GM12878 (cell line): ENCODE results near the gene CLCN2. TPM values are rescaled to one million over a fixed set of nuclear protein-coding genes. Genes with fewer than 3 reads are reported as not detected.

Experiments
- ATAC-seq: fragments of 200-7000 bp; cut with Tn5 transposase; 3 replicates; pipeline ENCODE4 v1.9.1; 2020; ENCODE audit warnings: mild to moderate bottlenecking, moderate library complexity
- BruUV-seq: library from RNA; stranded (reverse); fragments of 400-500 nt; replicated peaks from 2 replicates; lab custom pipeline; 2021; lab: Mats Ljungman, UMichigan
- CTCF ChIA-PET: fragments of 300-600 bp; sonication (Branson Sonifier 250); formaldehyde crosslinking; extraction: SDS; loops from one replicate; lab custom pipeline; 2021; ENCODE audit warnings: inconsistent platforms; lab: Yijun Ruan, JAX
- POLR2A ChIA-PET: fragments of 350-600 bp; formaldehyde crosslinking; extraction: SDS; loops from one replicate; lab custom pipeline; 2021; ENCODE audit warnings: inconsistent platforms; lab: Charles Lee
- RAD21 ChIA-PET: fragments of 300-600 bp; sonication (Branson Sonifier 250); formaldehyde crosslinking; loops from one replicate; lab custom pipeline; 2023; ENCODE audit warnings: antibody characterized with exemption; ENCODE audit not compliant: unreplicated experiment; lab: Charles Lee
- SMC1A ChIA-PET: fragments of 300-600 bp; sonication (Branson Sonifier 250); formaldehyde crosslinking; loops from one replicate; lab custom pipeline; 2023; ENCODE audit not compliant: unreplicated experiment, uncharacterized antibody; lab: Charles Lee
- DNase-seq: peaks from one replicate; pipeline ENCODE4 v3.0.0-alpha.2; 2011; ENCODE audit warnings: low read depth, low spot score
- FAIRE-seq: peaks from 3 replicates; lab custom pipeline; 2011; peaks lifted over from hg19 to GRCh38; lab: Jason Lieb, UNC
- H2AFZ ChIP-seq: 2 replicates; pipeline ENCODE4 v1.6.0; 2011; ENCODE audit warnings: low read depth, low read length, control low read depth; ENCODE audit not compliant: control insufficient read depth
- H3K27ac ChIP-seq: 2 replicates; pipeline ENCODE4 v1.5.1; 2011; ENCODE audit warnings: control low read depth; ENCODE audit not compliant: control insufficient read depth, insufficient read depth
- H3K27me3 ChIP-seq, 2 experiments: replicated peaks in 1 of 2; 2 replicates each; pipeline versions ENCODE4 v1.6.0 to v1.6.1; 2011; ENCODE audit warnings: low read length in 1 of 2; ENCODE audit not compliant: control insufficient read depth in 2 of 2, insufficient read depth in 2 of 2
- H3K36me3 ChIP-seq, 2 experiments: 2 replicates each; pipeline ENCODE4 v1.5.1; 2011; ENCODE audit warnings: low read length in 1 of 2; ENCODE audit not compliant: control insufficient read depth in 2 of 2, insufficient read depth in 2 of 2
- H3K4me1 ChIP-seq: 2 replicates; pipeline ENCODE4 v1.6.1; 2011; ENCODE audit warnings: mild to moderate bottlenecking, low read length, moderate library complexity, mixed read lengths; ENCODE audit not compliant: control insufficient read depth, insufficient read depth
- H3K4me2 ChIP-seq: 2 replicates; pipeline ENCODE4 v1.6.0; 2011; ENCODE audit warnings: control low read depth; ENCODE audit not compliant: control insufficient read depth, insufficient read depth
- H3K4me3 ChIP-seq: fragments of 200-600 bp; sonication (generic); 2 replicates; pipeline ENCODE4 v1.5.1; 2016
- H3K79me2 ChIP-seq: 2 replicates; pipeline ENCODE4 v1.6.0; 2011; ENCODE audit warnings: low read length; ENCODE audit not compliant: control insufficient read depth, insufficient read depth
- H3K9ac ChIP-seq: 2 replicates; pipeline ENCODE4 v1.8.0; 2011; ENCODE audit warnings: low read length, control low read depth, mixed read lengths; ENCODE audit not compliant: control insufficient read depth, insufficient read depth
- H3K9me3 ChIP-seq: replicated peaks from 3 replicates; pipeline ENCODE4 v1.5.1; 2011; ENCODE audit warnings: mild to moderate bottlenecking, low read length; ENCODE audit not compliant: control insufficient read depth, insufficient read depth
- H4K20me1 ChIP-seq: 2 replicates; pipeline ENCODE4 v1.6.0; 2011; ENCODE audit not compliant: control insufficient read depth, insufficient read depth
- CBX3 ChIP-seq: fragments of 200-600 bp; sonication (generic); IDR thresholded peaks from 2 replicates; pipeline ENCODE4 v1.6.1; 2016; ENCODE audit warnings: low read depth, borderline replicate concordance
- CEBPB ChIP-seq, 2 experiments: fragments of 150-350 bp in 1 of 2; IDR thresholded peaks; 2 replicates each; pipeline ENCODE4 v1.6.1; 2012 to 2014; ENCODE audit warnings: low read depth in 2 of 2, low read length in 2 of 2, borderline replicate concordance in 1 of 2, inconsistent platforms in 1 of 2
- FOXM1 ChIP-seq: IDR thresholded peaks from 2 replicates; pipeline ENCODE4 v1.6.1; 2012; ENCODE audit warnings: low read depth, mild to moderate bottlenecking, inconsistent platforms, low read length, moderate library complexity
- MLLT1 ChIP-seq: fragments of 450-650 bp; IDR thresholded peaks from 2 replicates; pipeline ENCODE4 v1.6.1; 2016; ENCODE audit warnings: mild to moderate bottlenecking
- MYB ChIP-seq: fragments of 150-350 bp; IDR thresholded peaks from 2 replicates; pipeline ENCODE4 v1.6.1; 2014; ENCODE audit warnings: mild to moderate bottlenecking, low read depth, low read length, borderline replicate concordance
- RAD21 ChIP-seq: IDR thresholded peaks from 2 replicates; pipeline ENCODE4 v1.6.1; 2011; ENCODE audit warnings: mild to moderate bottlenecking, low read depth, low read length, moderate library complexity; ENCODE audit not compliant: insufficient read depth
- REST ChIP-seq: IDR thresholded peaks from 2 replicates; pipeline ENCODE4 v1.6.1; 2012; ENCODE audit warnings: mild to moderate bottlenecking, low read depth, low read length
- ZNF687 ChIP-seq: fragments of 450-650 bp; IDR thresholded peaks from 2 replicates; pipeline ENCODE4 v1.6.1; 2017; ENCODE audit warnings: mild to moderate bottlenecking, moderate library complexity
- WGBS: methylation state at CpG from one replicate; pipeline ENCODE4 v1.1.6; 2016; ENCODE audit warnings: low lambda C conversion rate; ENCODE audit not compliant: insufficient replicate concordance, insufficient coverage; ENCODE audit errors: missing lambda C conversion rate; 5-methylcytosine and 5-hydroxymethylcytosine counted together
- in situ Hi-C: fragments of 300-500 bp; cut with MboI; formaldehyde crosslinking; loops from 9 replicates; pipeline ENCODE4 v1.14.3; 2018; ENCODE audit warnings: mixed read lengths
- intact Hi-C: fragments of 100-400 bp; cut with micrococcal nuclease; formaldehyde crosslinking; loops from one replicate; pipeline ENCODE4 v1.14.2; 2022; ENCODE audit not compliant: unreplicated experiment
- polyA plus RNA-seq, 11 experiments: library from polyadenylated mRNA; depleted of rRNA in 4 of 11; unstranded in 6 of 11; stranded (reverse) in 5 of 11; fragments of >200 nt; fragmentation: Nextera tagmentation in 4 of 11; fragmentation: Illumina TruSeq in 1 of 11; extraction: Ambion mirVana in 4 of 11; extraction: Trizol in 1 of 11; gene quantifications; 1 replicate in 1 of 11; 2 replicates in 10 of 11; pipeline versions ENCODE4 v1.2.1 to v1.2.3, GENCODE V29; 2011 to 2016; ENCODE audit warnings: inconsistent platforms in 2 of 11, missing spikeins in 2 of 11, low read depth in 1 of 11
- total RNA-seq, 4 experiments: library from RNA; depleted of rRNA in 3 of 4; stranded (reverse); fragments of >200 nt in 3 of 4; fragmentation: Illumina TruSeq in 1 of 4; extraction: Trizol in 1 of 4; gene quantifications; 2 replicates each; pipeline versions ENCODE4 v1.2.1 to v1.2.3, GENCODE V29; 2013 to 2021
- TF ChIP-seq, protein P1 (sequence below): IDR thresholded peaks from 2 replicates; pipeline ENCODE4 v1.6.1; 2012; ENCODE audit warnings: low read depth, low read length, improper control_type of control experiment
- TF ChIP-seq, protein P2 (sequence below): IDR thresholded peaks from 2 replicates; pipeline ENCODE4 v1.6.1; 2011; ENCODE audit warnings: borderline replicate concordance, low read depth, mild to moderate bottlenecking, moderate library complexity, low read length; ENCODE audit not compliant: insufficient read depth, poor library complexity, severe bottlenecking

The CLCN2 gene
- total and polyA plus RNA-seq, 10 of the 15 experiments (the other 5 are each of a cell fraction or from before 2014, with no cell fraction given) = 0.13 to 2.6 (median 0.85) TPM; not detected in 1

- DNase-seq = peak; percentile 73
- Histone ChIP-seq H3K27ac (peak within 1 kb of the TSS; percentile 66), H3K9me3 (no peaks in the 10 kb centered on the region), H3K79me2 (peaks cover 20% of the 10 kb centered on the region), H3K4me3 (peak within 1 kb of the TSS; percentile 88), H3K4me2 (peak within 1 kb of the TSS; percentile 96), H3K9ac (peak within 1 kb of the TSS; percentile 91), H3K27me3 (no peaks in the 10 kb centered on the region), H4K20me1 (no peaks in the 10 kb centered on the region), H3K4me1 (peaks cover 3% of the 10 kb centered on the region), H2AFZ (peak within 1 kb of the TSS; percentile 99), H3K36me3 (peaks cover 13 to 15% of the 10 kb centered on the region in 2 experiments; a peak in 3 of 4 replicates)
- POLR2A ChIA-PET = interaction anchor here (0.6 to 1.5 kb wide), 4 partner anchors 13 to 113 kb away, joined by 3 to 6 read pairs (median 3); partner anchors contain the start of genes ABCF3 and FAM131A
- SMC1A ChIA-PET = interaction anchor here (0.6 kb wide), 1 partner anchor 481 kb away, joined by 3 read pairs; no protein-coding TSS in a partner anchor
- BruUV-seq = no TSS peak
- intact Hi-C loops = loop anchor here (2.0 to 5.0 kb wide), 3 partner anchors 16 to 124 kb away; partner anchors contain the start of genes AP2M1 and EIF4G1
- peak; percentile 98 for FAIRE-seq
- in situ Hi-C loops = no loop called here
- peak; percentile 98 for ATAC-seq
- RAD21 ChIA-PET = no interaction called here
- CTCF ChIA-PET = no interaction called here
- WGBS = under 1% methylated on average over 56 of the region's 78 CpGs
- no peak for TF ChIP-seq RAD21
- no peak for TF ChIP-seq CEBPB (IDR thresholded peaks at IDR 0.05; ENCODE audit: borderline replicate concordance in 1 of 2, low read depth in 2 of 2, low read length in 2 of 2)
- TF ChIP-seq MLLT1 = 0 out of 2 replicates have a peak, but pooled peaks have one; percentile 46
- no peak for TF ChIP-seq CBX3
- TF ChIP-seq, protein P1, sequence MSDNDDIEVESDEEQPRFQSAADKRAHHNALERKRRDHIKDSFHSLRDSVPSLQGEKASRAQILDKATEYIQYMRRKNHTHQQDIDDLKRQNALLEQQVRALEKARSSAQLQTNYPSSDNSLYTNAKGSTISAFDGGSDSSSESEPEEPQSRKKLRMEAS = peak; percentile 49; the same call in 1 of the 2 replicates
- TF ChIP-seq FOXM1 = no peak
- TF ChIP-seq REST = no peak
- TF ChIP-seq MYB = no peak
- TF ChIP-seq, protein P2, sequence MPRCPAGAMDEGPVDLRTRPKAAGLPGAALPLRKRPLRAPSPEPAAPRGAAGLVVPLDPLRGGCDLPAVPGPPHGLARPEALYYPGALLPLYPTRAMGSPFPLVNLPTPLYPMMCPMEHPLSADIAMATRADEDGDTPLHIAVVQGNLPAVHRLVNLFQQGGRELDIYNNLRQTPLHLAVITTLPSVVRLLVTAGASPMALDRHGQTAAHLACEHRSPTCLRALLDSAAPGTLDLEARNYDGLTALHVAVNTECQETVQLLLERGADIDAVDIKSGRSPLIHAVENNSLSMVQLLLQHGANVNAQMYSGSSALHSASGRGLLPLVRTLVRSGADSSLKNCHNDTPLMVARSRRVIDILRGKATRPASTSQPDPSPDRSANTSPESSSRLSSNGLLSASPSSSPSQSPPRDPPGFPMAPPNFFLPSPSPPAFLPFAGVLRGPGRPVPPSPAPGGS = no peak
- TF ChIP-seq ZNF687 = no peak
Measured at GRCh38 chr3:184298759-184299487, 62.5 kb downstream of the CLCN2 start, which contains the start of gene PSMD2. Gene PSMD2 (plus strand): TSS chr3:184299241. CDS start chr3:184299267, 26 bp downstream.
